Stimulated activated CD8-positive, alpha-beta memory T cell treated with anti-CD3 and anti-CD28 coated beads, Interleukin-4, amount 100 ng/mL, for 24 hours (primary cell): ENCODE data around the gene MAGI2.
"Not testable (repeated sequence)": the region's sequence is repeated elsewhere in the genome, so short reads cannot be mapped to it uniquely, and the experiment has no call there.

Source experiments
- DNase-seq: peaks from one replicate; pipeline ENCODE4 v3.0.0-alpha.2; 2020; ENCODE audit warnings: low read depth

Gene MAGI2

GRCh38 chr7:79157281-79157680, 296.2 kb downstream of the MAGI2 start:
- DNase-seq: no peak

GRCh38 chr7:79149831-79150230, 303.6 kb downstream of the MAGI2 start:
- no peak for DNase-seq

GRCh38 chr7:79142706-79143105, 310.8 kb downstream of the MAGI2 start:
- no peak for DNase-seq

GRCh38 chr7:79141252-79141651, 312.2 kb downstream of the MAGI2 start:
- DNase-seq: no peak

GRCh38 chr7:79137942-79138341, 315.5 kb downstream of the MAGI2 start:
- no peak for DNase-seq

GRCh38 chr7:79132844-79133451, 320.5 kb downstream of the MAGI2 start:
- no peak for DNase-seq

GRCh38 chr7:79130715-79131114, 322.8 kb downstream of the MAGI2 start:
- DNase-seq: no peak

- DNase-seq: no peak
Observed at GRCh38 chr7:79124331-79124730, 329.1 kb downstream of the MAGI2 start.

- DNase-seq: no peak
Observed at GRCh38 chr7:79118143-79118542, 335.3 kb downstream of the MAGI2 start.

GRCh38 chr7:79096361-79096805, 357.1 kb downstream of the MAGI2 start:
- DNase-seq: no peak

GRCh38 chr7:79093421-79093820, 360.0 kb downstream of the MAGI2 start:
- no peak for DNase-seq

GRCh38 chr7:79091661-79092060, 361.8 kb downstream of the MAGI2 start:
- no peak for DNase-seq

GRCh38 chr7:79091011-79091410, 362.5 kb downstream of the MAGI2 start:
- DNase-seq: no peak

- DNase-seq: no peak
Observed at GRCh38 chr7:79090543-79090942, 362.9 kb downstream of the MAGI2 start.

GRCh38 chr7:79084423-79084822, 369.0 kb downstream of the MAGI2 start:
- no peak for DNase-seq

- no peak for DNase-seq
Observed at GRCh38 chr7:79079919-79080554, 373.4 kb downstream of the MAGI2 start.

GRCh38 chr7:79078273-79078672, 375.2 kb downstream of the MAGI2 start:
- no peak for DNase-seq

GRCh38 chr7:79071187-79071586, 382.3 kb downstream of the MAGI2 start:
- DNase-seq: not testable (repeated sequence)

GRCh38 chr7:79064187-79064823, 389.2 kb downstream of the MAGI2 start:
- no peak for DNase-seq

GRCh38 chr7:79063019-79063698, 390.3 kb downstream of the MAGI2 start:
- DNase-seq: no peak

GRCh38 chr7:79060498-79060897, 393.0 kb downstream of the MAGI2 start:
- no peak for DNase-seq

GRCh38 chr7:79055722-79056415, 397.6 kb downstream of the MAGI2 start:
- DNase-seq: no peak
